H1 (cell line): ENCODE results near the gene PLB1. TPM values are rescaled to one million over a fixed set of nuclear protein-coding genes. Genes with fewer than 3 reads are reported as not detected.

Source experiments
- KDM4A ChIP-seq: IDR thresholded peaks from one replicate; pipeline ENCODE4 v1.7.1; 2012; ENCODE audit warnings: low read depth, mild to moderate bottlenecking, moderate library complexity, low read length, inconsistent platforms; ENCODE audit not compliant: severe bottlenecking
- TCF12 ChIP-seq: IDR thresholded peaks from 2 replicates; pipeline ENCODE4 v1.6.1; 2011; ENCODE audit warnings: low read depth, mild to moderate bottlenecking, low read length
- polyA plus RNA-seq, 7 experiments: library from polyadenylated mRNA; depleted of rRNA in 3 of 7; stranded (reverse) in 5 of 7; unstranded in 2 of 7; fragments of >200 nt in 5 of 7; fragments of 200-250 nt in 2 of 7; gene quantifications; 1 replicate in 5 of 7; 2 replicates in 1 of 7; 4 replicates in 1 of 7; pipeline versions ENCODE4 v1.2.1 to v1.2.3, GENCODE V29; 2011 to 2013; ENCODE audit warnings: missing spikeins in 2 of 7, mixed read lengths in 2 of 7
- total RNA-seq: library from RNA; stranded (reverse); fragmentation: NEBNext Ultra II Directional; extraction: Animal tissue kit (Norgen Biotek cat#: 25700); gene quantifications from 2 replicates; pipeline ENCODE4 v1.2.1, GENCODE V29; 2021
- TF ChIP-seq, protein P1 (sequence below): IDR thresholded peaks from 2 replicates; pipeline ENCODE4 v1.6.1; 2011; ENCODE audit warnings: low read length, improper control_type of control experiment

Gene PLB1
- total and polyA plus RNA-seq, 2 of the 8 experiments (the other 6 are each of a cell fraction or from before 2014, with no cell fraction given), result 0.20 to 0.36 TPM

DNA sequence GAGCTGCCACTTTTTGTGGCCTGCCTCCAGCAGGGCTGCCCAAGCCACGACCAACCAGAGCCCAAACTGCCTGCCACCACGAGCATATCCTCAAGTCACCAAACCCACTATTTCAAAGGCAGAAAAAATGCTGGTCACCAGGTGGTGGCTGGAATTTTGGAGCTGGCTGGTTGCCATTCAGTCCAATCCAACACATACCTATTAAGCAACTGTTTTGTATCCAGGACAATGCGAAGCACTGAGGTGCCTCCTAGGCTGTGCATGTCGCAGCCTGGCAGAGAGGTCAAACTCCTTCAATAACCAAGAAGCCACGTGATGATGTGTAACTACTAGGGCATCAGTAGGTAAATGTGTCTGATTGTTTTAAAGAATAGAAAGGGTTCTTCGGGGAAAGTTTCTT lies 147.5 kb downstream of the PLB1 start (continued):
- TF ChIP-seq, protein P1, sequence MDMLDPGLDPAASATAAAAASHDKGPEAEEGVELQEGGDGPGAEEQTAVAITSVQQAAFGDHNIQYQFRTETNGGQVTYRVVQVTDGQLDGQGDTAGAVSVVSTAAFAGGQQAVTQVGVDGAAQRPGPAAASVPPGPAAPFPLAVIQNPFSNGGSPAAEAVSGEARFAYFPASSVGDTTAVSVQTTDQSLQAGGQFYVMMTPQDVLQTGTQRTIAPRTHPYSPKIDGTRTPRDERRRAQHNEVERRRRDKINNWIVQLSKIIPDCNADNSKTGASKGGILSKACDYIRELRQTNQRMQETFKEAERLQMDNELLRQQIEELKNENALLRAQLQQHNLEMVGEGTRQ, result no peak
- no peak for TF ChIP-seq KDM4A
- no peak for TF ChIP-seq TCF12
